Activated CD4-positive, alpha-beta memory T cell treated with anti-CD3 and anti-CD28 coated beads, Interleukin-2, amount 10 ng/mL, durations not matched to agents 7 days and 5 days (primary cell): ENCODE data around the gene CHST8. TPM values are rescaled to one million over a fixed set of nuclear protein-coding genes. Genes with fewer than 3 reads are reported as not detected.
"Not testable (repeated sequence)": the region's sequence is repeated elsewhere in the genome, so short reads cannot be mapped to it uniquely, and the experiment has no call there.

Experiments used
- CTCF ChIA-PET: fragments of 350-600 bp; sonication (Branson Sonifier 250); formaldehyde crosslinking; loops from one replicate; lab custom pipeline; 2021; ENCODE audit warnings: antibody characterized with exemption, inconsistent platforms; lab: Charles Lee
- POLR2A ChIA-PET: fragments of 350-600 bp; sonication (Branson Sonifier 250); formaldehyde crosslinking; loops from one replicate; lab custom pipeline; 2021; ENCODE audit warnings: antibody characterized with exemption; lab: Charles Lee
- DNase-seq: peaks from one replicate; pipeline ENCODE4 v3.0.0-alpha.2; 2020
- H3K27ac Mint-ChIP-seq: one replicate; pipeline ENCODE4 v1.8.0; 2021; ENCODE audit warnings: mild to moderate bottlenecking, mixed read lengths
- H3K27me3 Mint-ChIP-seq: one replicate; pipeline ENCODE4 v1.8.0; 2021; ENCODE audit warnings: mixed read lengths
- H3K36me3 Mint-ChIP-seq: one replicate; pipeline ENCODE4 v1.8.0; 2021; ENCODE audit warnings: low read depth, mixed read lengths
- H3K4me1 Mint-ChIP-seq: one replicate; pipeline ENCODE4 v1.8.0; 2021; ENCODE audit warnings: mixed read lengths
- H3K4me3 Mint-ChIP-seq: one replicate; pipeline ENCODE4 v1.8.0; 2021; ENCODE audit warnings: mild to moderate bottlenecking, mixed read lengths
- H3K9me3 Mint-ChIP-seq: one replicate; pipeline ENCODE4 v1.8.0; 2021; ENCODE audit warnings: mixed read lengths
- total RNA-seq, 2 experiments: library from RNA; stranded (reverse); gene quantifications; one replicate each; pipeline ENCODE4 v1.2.3, GENCODE V29; 2021

The CHST8 gene
- total RNA-seq, 2 experiments from 2014 or later: not detected

GRCh38 chr19:33605803-33606295 lies 15.9 kb upstream of the CHST8 start:
- H3K27me3 Mint-ChIP-seq, CTCF ChIA-PET, POLR2A ChIA-PET, DNase-seq, H3K27ac Mint-ChIP-seq, H3K4me3 Mint-ChIP-seq, H3K4me1 Mint-ChIP-seq, H3K36me3 Mint-ChIP-seq: not testable (repeated sequence)
- H3K9me3 Mint-ChIP-seq: peaks cover 17% of the 10 kb centered on the region

GRCh38 chr19:33606556-33606955 lies 15.2 kb upstream of the CHST8 start:
- Mint-ChIP-seq H3K36me3 (no peaks in the 10 kb centered on the region), H3K27me3 (peaks cover 3% of the 10 kb centered on the region), H3K9me3 (peaks cover 12% of the 10 kb centered on the region), H3K4me1 (no peaks in the 10 kb centered on the region), H3K4me3 (no peak overlapping the region), H3K27ac (no peak overlapping the region)
- DNase-seq: no peak
- ChIA-PET CTCF (no interaction called here), POLR2A (no interaction called here)

- Mint-ChIP-seq H3K4me3 (no peak overlapping the region), H3K27me3 (peaks cover 4% of the 10 kb centered on the region), H3K9me3 (peaks cover 3% of the 10 kb centered on the region), H3K36me3 (no peaks in the 10 kb centered on the region), H3K27ac (no peak overlapping the region), H3K4me1 (no peaks in the 10 kb centered on the region)
- CTCF ChIA-PET: no interaction called here
- POLR2A ChIA-PET: no interaction called here
- DNase-seq: no peak
These were observed 12.4 kb upstream of the CHST8 start for GRCh38 chr19:33609353-33609752.

GRCh38 chr19:33610588-33610987 lies 11.2 kb upstream of the CHST8 start:
- Mint-ChIP-seq H3K27ac (no peak overlapping the region), H3K4me3 (no peak overlapping the region), H3K27me3 (peaks cover 4% of the 10 kb centered on the region), H3K36me3 (no peaks in the 10 kb centered on the region), H3K9me3 (peaks cover 3% of the 10 kb centered on the region), H3K4me1 (no peaks in the 10 kb centered on the region)
- DNase-seq: no peak
- ChIA-PET POLR2A (no interaction called here), CTCF (no interaction called here)

- Mint-ChIP-seq H3K4me3 (no peak overlapping the region), H3K27me3 (peaks cover 4% of the 10 kb centered on the region), H3K9me3 (peaks cover 3% of the 10 kb centered on the region), H3K4me1 (no peaks in the 10 kb centered on the region), H3K27ac (no peak overlapping the region), H3K36me3 (no peaks in the 10 kb centered on the region)
- ChIA-PET POLR2A (no interaction called here), CTCF (no interaction called here)
- DNase-seq: no peak
These were observed 8.7 kb upstream of the CHST8 start for GRCh38 chr19:33612928-33613619.

GRCh38 chr19:33613620-33614000 lies 8.1 kb upstream of the CHST8 start:
- Mint-ChIP-seq H3K9me3 (peaks cover 3% of the 10 kb centered on the region), H3K36me3 (no peaks in the 10 kb centered on the region), H3K27me3 (peaks cover 4% of the 10 kb centered on the region), H3K4me1 (no peaks in the 10 kb centered on the region), H3K4me3 (no peak overlapping the region), H3K27ac (no peak overlapping the region)
- CTCF ChIA-PET: no interaction called here
- no peak for DNase-seq
- POLR2A ChIA-PET: no interaction called here

GRCh38 chr19:33616346-33616745 lies 5.4 kb upstream of the CHST8 start:
- no peak for DNase-seq
- Mint-ChIP-seq H3K27me3 (peaks cover 20% of the 10 kb centered on the region), H3K36me3 (no peaks in the 10 kb centered on the region), H3K4me3 (no peak overlapping the region), H3K27ac (no peak overlapping the region), H3K9me3 (no peaks in the 10 kb centered on the region), H3K4me1 (no peaks in the 10 kb centered on the region)
- POLR2A ChIA-PET: no interaction called here
- CTCF ChIA-PET: no interaction called here

- no peaks in the 10 kb centered on the region for H3K9me3 Mint-ChIP-seq
- H3K4me1 Mint-ChIP-seq: no peaks in the 10 kb centered on the region
- no peaks in the 10 kb centered on the region for H3K36me3 Mint-ChIP-seq
- POLR2A ChIA-PET: no interaction called here
- H3K27me3 Mint-ChIP-seq: peaks cover 20% of the 10 kb centered on the region
- no peak overlapping the region for H3K27ac Mint-ChIP-seq
- CTCF ChIA-PET: no interaction called here
- no peak overlapping the region for H3K4me3 Mint-ChIP-seq
- DNase-seq: no peak
These were observed 4.9 kb upstream of the CHST8 start for GRCh38 chr19:33616857-33617256.

- POLR2A ChIA-PET, DNase-seq, H3K4me1 Mint-ChIP-seq, CTCF ChIA-PET, H3K9me3 Mint-ChIP-seq, H3K36me3 Mint-ChIP-seq, H3K27ac Mint-ChIP-seq, H3K4me3 Mint-ChIP-seq: not testable (repeated sequence)
- peaks cover 23% of the 10 kb centered on the region for H3K27me3 Mint-ChIP-seq
These were observed 3.4 kb upstream of the CHST8 start for GRCh38 chr19:33618363-33618762.

- CTCF ChIA-PET: no interaction called here
- Mint-ChIP-seq H3K27me3 (peaks cover 28% of the 10 kb centered on the region), H3K4me1 (no peaks in the 10 kb centered on the region), H3K9me3 (no peaks in the 10 kb centered on the region), H3K4me3 (no peak overlapping the region), H3K36me3 (no peaks in the 10 kb centered on the region), H3K27ac (no peak overlapping the region)
- POLR2A ChIA-PET: no interaction called here
- DNase-seq: no peak
These were observed 2.9 kb upstream of the CHST8 start for GRCh38 chr19:33618884-33619283.

- no peaks in the 10 kb centered on the region for H3K36me3 Mint-ChIP-seq
- CTCF ChIA-PET: no interaction called here
- H3K9me3 Mint-ChIP-seq: no peaks in the 10 kb centered on the region
- DNase-seq: no peak
- H3K4me1 Mint-ChIP-seq: no peaks in the 10 kb centered on the region
- peaks cover 39% of the 10 kb centered on the region for H3K27me3 Mint-ChIP-seq
- H3K27ac Mint-ChIP-seq: no peak overlapping the region
- POLR2A ChIA-PET: no interaction called here
- H3K4me3 Mint-ChIP-seq: no peak overlapping the region
These were observed 1.1 kb upstream of the CHST8 start for GRCh38 chr19:33620611-33621010.

GRCh38 chr19:33621065-33621785 lies 528 bp upstream of the CHST8 start:
- Mint-ChIP-seq H3K4me1 (no peaks in the 10 kb centered on the region), H3K4me3 (no peak overlapping the region), H3K36me3 (no peaks in the 10 kb centered on the region), H3K9me3 (no peaks in the 10 kb centered on the region), H3K27ac (no peak overlapping the region), H3K27me3 (peaks cover 44% of the 10 kb centered on the region)
- CTCF ChIA-PET: no interaction called here
- DNase-seq: no peak
- POLR2A ChIA-PET: no interaction called here

- Mint-ChIP-seq H3K27ac (no peak overlapping the region), H3K27me3 (peaks cover 44% of the 10 kb centered on the region), H3K4me1 (no peaks in the 10 kb centered on the region), H3K4me3 (no peak overlapping the region), H3K9me3 (no peaks in the 10 kb centered on the region), H3K36me3 (no peaks in the 10 kb centered on the region)
- CTCF ChIA-PET: no interaction called here
- no peak for DNase-seq
- POLR2A ChIA-PET: no interaction called here
These were observed 704 bp downstream of the CHST8 start for GRCh38 chr19:33622505-33622808.
